ENCODE results near the gene HSF5.

- no peak for TF ChIP-seq POLR2A (IDR thresholded peaks at IDR 0.05)
- TF ChIP-seq, protein P1, sequence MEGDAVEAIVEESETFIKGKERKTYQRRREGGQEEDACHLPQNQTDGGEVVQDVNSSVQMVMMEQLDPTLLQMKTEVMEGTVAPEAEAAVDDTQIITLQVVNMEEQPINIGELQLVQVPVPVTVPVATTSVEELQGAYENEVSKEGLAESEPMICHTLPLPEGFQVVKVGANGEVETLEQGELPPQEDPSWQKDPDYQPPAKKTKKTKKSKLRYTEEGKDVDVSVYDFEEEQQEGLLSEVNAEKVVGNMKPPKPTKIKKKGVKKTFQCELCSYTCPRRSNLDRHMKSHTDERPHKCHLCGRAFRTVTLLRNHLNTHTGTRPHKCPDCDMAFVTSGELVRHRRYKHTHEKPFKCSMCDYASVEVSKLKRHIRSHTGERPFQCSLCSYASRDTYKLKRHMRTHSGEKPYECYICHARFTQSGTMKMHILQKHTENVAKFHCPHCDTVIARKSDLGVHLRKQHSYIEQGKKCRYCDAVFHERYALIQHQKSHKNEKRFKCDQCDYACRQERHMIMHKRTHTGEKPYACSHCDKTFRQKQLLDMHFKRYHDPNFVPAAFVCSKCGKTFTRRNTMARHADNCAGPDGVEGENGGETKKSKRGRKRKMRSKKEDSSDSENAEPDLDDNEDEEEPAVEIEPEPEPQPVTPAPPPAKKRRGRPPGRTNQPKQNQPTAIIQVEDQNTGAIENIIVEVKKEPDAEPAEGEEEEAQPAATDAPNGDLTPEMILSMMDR (IDR thresholded peaks at IDR 0.05) = no peak
Measured at GRCh38 chr17:58470356-58470755, 17.9 kb downstream of the HSF5 start.
